DMS53 treated with DMSO at 0.1 percent for 48 hours (cell line): ENCODE data around the gene CAV3.
"Not testable (repeated sequence)": the region's sequence is repeated elsewhere in the genome, so short reads cannot be mapped to it uniquely, and the experiment has no call there.

Experiments
- DNase-seq: peaks from one replicate; lab custom pipeline; 2025; ENCODE audit not compliant: unreplicated experiment; lab: John Stamatoyannopoulos, UW

The CAV3 gene

DNA sequence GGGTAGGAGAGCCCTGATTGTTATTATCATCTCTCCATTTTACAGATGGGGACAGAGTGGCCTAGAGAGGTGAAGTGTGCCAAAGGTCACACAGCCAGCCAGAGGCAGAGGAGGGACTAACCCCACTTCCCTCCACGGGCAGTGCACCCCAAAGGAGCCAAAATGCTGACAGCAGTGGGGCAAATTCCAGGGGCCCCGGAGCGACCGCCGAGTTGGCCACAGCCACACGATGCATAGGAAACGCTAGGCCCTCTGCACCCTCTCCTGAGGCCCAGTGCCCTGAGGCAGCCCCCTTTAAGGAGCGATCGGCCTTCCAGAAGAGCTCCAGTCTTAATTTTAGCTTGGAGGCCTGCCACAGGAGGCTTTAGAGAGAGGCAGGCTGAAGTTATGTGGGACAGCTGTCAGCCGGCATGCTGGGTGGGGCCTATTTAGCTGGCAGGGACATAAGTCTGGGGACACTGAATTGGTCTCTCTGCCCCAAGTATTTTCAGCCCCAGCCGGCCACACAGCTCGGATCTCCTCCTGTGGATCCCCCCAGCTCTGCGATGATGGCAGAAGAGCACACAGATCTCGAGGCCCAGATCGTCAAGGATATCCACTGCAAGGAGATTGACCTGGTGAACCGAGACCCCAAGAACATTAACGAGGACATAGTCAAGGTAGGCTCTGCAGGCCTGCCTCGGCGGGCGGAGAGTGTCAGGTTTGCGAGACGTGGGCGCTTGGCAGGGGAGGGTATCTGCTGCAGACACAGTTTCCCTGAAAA is at the start of gene CAV3:
Gene CAV3 (plus strand): TSS at position 471 of the 763 bp plus-strand sequence. CDS start 75 bp downstream, at position 546.
- no peak for DNase-seq

DNA sequence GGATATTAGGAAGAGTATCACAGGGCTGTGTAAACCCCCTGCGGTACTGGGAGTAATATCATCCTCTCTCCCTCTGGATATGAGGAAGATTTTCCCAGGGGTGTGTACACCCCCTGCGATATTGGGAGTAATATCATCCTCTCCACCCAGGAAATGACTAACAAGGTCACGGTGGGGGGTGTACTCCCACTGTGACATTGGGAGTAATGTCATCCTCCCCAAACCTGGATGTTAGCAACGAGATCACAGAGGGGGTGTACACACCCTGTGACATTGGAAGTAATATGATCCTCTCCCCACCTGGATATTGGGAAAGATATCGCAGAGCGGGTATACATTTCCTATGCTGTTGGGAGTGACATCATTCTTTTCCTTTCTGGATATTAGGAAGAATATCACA is 48.6 kb upstream of the CAV3 start:
- DNase-seq: not testable (repeated sequence)

DNA sequence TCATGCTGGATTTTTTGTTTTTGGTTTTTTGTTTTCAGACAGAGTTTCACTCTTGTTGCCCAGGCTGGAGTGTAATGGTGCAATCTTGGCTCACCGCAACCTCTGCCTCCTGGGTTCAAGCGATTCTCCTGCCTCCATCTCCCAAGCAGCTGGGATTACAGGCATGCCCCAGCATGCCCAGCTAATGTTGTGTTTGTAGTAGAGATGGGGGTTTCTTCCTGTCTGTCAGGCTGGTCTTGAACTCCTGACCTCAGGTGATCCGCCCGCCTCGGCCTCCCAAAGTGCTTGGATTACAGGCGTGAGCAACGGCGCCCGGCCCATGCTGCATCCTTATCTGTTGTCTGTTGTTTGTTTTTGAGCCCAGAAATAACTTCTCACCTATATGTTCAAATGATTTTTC is 42.3 kb upstream of the CAV3 start:
- not testable (repeated sequence) for DNase-seq

- no peak for DNase-seq
Observed at GRCh38 chr3:8702560-8702959, 31.0 kb upstream of the CAV3 start.

GRCh38 chr3:8705575-8705974 is 28.0 kb upstream of the CAV3 start:
- no peak for DNase-seq

- no peak for DNase-seq
Observed at GRCh38 chr3:8709287-8709686, 24.3 kb upstream of the CAV3 start.

GRCh38 chr3:8709801-8710507 is 23.6 kb upstream of the CAV3 start:
- DNase-seq: peak; percentile 42

- no peak for DNase-seq
Observed at GRCh38 chr3:8712045-8712907, 21.3 kb upstream of the CAV3 start.

- no peak for DNase-seq
Observed at GRCh38 chr3:8712908-8713255, 20.7 kb upstream of the CAV3 start.

GRCh38 chr3:8713901-8714759 is 19.5 kb upstream of the CAV3 start:
- no peak for DNase-seq

GRCh38 chr3:8715757-8716156 is 17.8 kb upstream of the CAV3 start:
- DNase-seq: not testable (repeated sequence)

GRCh38 chr3:8722808-8723207 is 10.8 kb upstream of the CAV3 start:
- no peak for DNase-seq

DNA sequence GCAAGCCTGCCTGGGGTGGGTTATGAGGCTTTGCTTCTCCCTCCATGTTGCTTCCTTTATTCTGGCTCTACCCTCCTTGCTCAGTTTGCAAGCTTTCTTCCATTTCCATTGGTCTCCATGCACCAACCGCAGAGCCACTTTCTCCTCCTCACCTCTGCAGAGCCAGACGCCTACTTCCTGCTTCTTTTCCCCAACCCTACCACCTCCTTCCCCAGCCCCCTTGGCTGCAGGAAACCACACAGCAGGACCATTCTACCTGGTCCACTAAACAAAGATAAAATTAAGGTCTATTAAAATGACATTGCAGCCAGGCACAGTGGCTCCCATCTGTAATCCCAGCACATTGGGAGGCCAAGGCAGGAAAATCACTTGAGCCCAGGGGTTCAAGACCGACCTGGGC is 10.0 kb upstream of the CAV3 start:
- no peak for DNase-seq

DNA sequence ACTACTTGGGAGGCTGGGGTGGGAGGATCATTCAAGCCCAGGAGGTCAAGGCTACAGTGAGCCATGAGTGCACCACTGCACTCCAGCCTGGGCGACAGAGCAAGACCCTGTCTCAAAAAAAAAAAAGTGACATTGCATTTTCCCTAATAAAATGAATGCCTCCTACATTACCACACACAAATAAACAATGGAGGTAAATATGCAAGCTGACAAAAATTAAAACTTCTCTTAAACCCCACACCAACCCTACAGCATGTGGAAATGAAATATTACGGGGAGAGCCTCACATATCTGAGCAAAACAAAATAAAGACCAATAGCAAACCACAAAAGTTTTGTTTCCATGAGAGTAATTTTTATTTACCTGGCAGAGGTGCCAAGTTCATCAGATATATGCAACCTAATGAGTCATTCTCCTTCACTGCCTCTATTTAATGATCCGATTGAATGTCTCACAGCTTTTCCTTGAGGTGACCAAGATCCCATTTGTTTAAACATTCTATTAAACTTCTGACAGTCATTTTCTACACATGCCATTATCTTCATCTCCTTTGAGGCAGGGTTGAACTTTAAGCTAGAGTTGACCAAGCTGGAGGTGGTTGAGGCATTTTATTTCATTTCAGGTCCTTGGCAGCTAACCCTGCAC is 9.4 kb upstream of the CAV3 start:
- DNase-seq: no peak

DNA sequence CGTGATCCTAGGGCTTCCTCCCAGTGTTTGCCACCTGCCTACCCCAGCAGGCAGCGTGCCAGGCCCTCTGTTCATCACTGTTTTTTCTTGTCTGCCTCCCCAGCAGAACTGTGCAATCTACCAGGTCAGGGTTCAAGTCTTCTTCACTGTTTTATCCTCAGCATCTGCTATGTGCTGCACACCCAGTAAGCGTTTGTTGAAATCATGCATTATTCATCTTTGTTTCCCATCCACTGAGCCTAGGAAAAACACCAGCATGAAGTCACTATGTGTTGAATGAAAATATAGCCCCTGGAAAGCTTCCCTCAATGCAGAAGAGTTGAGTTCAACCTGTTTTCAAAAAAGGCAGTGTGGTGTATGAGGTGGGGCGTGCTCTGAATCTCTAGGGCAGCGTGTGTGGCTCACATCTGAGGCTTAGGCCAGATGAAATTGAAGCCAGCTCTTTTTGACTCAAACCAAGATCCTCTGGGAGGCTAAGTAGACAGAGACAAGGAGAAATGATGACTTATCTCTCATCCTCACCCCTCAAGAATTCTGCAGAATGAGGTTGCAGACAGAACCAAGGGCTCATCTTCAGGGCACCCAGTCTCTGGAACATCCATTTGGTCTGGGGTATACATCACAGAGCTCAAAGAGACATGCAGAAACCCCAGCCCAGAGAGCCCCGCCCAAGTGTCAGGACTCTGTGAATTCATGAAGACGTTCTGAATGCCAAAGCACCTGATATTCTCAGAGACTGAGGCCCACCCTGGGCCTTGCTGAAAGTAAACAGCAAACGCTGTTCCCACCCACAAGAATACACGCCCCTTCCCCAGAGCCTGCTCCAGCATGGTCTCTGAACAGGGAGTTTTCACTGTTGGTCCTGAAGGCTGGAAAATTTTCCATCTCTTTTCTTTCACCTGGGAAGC is 5.7 kb upstream of the CAV3 start:
- no peak for DNase-seq

- no peak for DNase-seq
Observed at GRCh38 chr3:8729479-8729878, 4.1 kb upstream of the CAV3 start.

- DNase-seq: no peak
Observed at GRCh38 chr3:8730656-8731055, 2.9 kb upstream of the CAV3 start.

GRCh38 chr3:8732413-8732812 is 1.2 kb upstream of the CAV3 start:
- no peak for DNase-seq
